Activated gamma-delta T cell treated with anti-CD3 and anti-CD28 coated beads, Interleukin-2, amount 50 U/mL, for 16 hours (primary cell): Measurements from ENCODE around the gene SNRNP25.

ENCODE experiments used
- DNase-seq: peaks from one replicate; pipeline ENCODE4 v3.0.0-alpha.2; 2020; ENCODE audit warnings: low read depth

Gene SNRNP25

DNA sequence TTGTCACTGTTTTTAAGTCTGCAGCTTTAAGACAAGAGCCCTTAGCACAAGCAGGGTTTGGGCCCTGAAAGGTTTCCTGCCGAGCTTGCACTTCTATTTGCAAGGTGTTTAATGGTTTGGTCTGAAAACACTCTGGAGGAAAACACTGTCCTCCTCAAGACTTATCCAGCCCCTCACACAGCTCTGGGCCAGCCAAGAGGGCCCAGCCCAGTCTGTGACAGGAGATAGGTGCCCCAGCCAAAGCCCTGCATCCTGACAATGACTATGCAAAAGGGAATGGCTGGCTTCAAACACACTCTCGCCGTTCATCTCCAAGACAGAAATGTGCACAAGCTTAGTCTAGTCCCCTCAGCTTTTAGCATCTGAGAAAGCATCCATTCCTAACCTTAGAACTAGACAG, 51.3 kb downstream of the SNRNP25 start:
- DNase-seq = no peak

DNA sequence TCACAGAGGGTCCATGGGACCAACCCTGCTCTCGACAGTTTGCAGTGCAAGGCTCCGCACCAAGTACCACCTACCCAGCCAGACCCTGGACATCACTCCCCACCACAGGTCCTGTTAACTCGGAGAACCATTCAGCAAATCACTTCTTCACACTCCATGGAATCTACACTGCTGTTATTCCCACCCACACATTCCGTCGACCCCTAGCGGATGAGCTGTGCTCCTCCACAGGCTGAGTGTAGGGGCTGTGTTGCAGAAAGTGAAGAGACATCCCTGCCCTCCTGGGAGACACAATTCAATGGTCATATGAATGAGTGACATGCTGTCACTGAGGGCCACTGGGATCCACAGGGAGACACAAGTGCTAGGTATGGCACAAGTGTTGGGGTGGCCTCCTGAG, 51.9 kb downstream of the SNRNP25 start:
- DNase-seq = no peak

- DNase-seq = peak; percentile 32
Observed at GRCh38 chr16:106623-107324, 53.1 kb downstream of the SNRNP25 start.
